ENCODE measurements around the gene RRM2.

The RRM2 gene

GRCh38 chr2:10173258-10174005 is 50.9 kb downstream of the RRM2 start:
- no peak for DNase-seq

- DNase-seq: no peak
Measured at GRCh38 chr2:10174173-10174572, 51.6 kb downstream of the RRM2 start.

- no peak for DNase-seq
Measured at GRCh38 chr2:10175441-10175840, 52.9 kb downstream of the RRM2 start.

- no peak for DNase-seq
Measured at GRCh38 chr2:10178751-10179150, 56.2 kb downstream of the RRM2 start.

GRCh38 chr2:10179422-10179821 is 56.9 kb downstream of the RRM2 start:
- no peak for DNase-seq

- no peak for DNase-seq
Measured at GRCh38 chr2:10180229-10180628, 57.7 kb downstream of the RRM2 start.

Data from femur (tissue), 1 donor.